MM.1S (cell line): Measurements from ENCODE around the gene SUPT3H.
A peak's percentile ranks its signal among the peaks of the same experiment; 100 is the strongest.

ENCODE experiments used
- DNase-seq: peaks from one replicate; pipeline ENCODE4 v3.0.0-alpha.2; 2015
- H2AFZ ChIP-seq: fragments of 300-600 bp; sonication (generic); 2 replicates; pipeline ENCODE4 v1.6.0; 2016; ENCODE audit warnings: antibody characterized with exemption, low read length
- H3F3A ChIP-seq: fragments of 300-600 bp; sonication (generic); 2 replicates; pipeline ENCODE4 v1.6.1; 2016; ENCODE audit warnings: mild to moderate bottlenecking, antibody characterized with exemption, low read length, moderate library complexity, mixed read lengths; ENCODE audit not compliant: insufficient read depth
- H3K27ac ChIP-seq: fragments of 300-600 bp; sonication (generic); 2 replicates; pipeline ENCODE4 v1.5.1; 2016; ENCODE audit warnings: mild to moderate bottlenecking, low read length
- H3K27me3 ChIP-seq: fragments of 300-600 bp; sonication (generic); replicated peaks from 2 replicates; pipeline ENCODE4 v1.6.0; 2016; ENCODE audit warnings: low read length; ENCODE audit not compliant: insufficient read depth
- H3K36me3 ChIP-seq: fragments of 300-600 bp; sonication (generic); replicated peaks from 2 replicates; pipeline ENCODE4 v1.6.1; 2016; ENCODE audit warnings: mild to moderate bottlenecking, low read length, mixed read lengths; ENCODE audit not compliant: insufficient read depth
- H3K4me1 ChIP-seq: fragments of 300-600 bp; sonication (generic); 2 replicates; pipeline ENCODE4 v1.6.1; 2016; ENCODE audit warnings: low read length, mixed read lengths
- H3K4me2 ChIP-seq: fragments of 300-600 bp; sonication (generic); 2 replicates; pipeline ENCODE4 v1.6.0; 2016; ENCODE audit warnings: low read depth, low read length
- H3K4me3 ChIP-seq: fragments of 300-600 bp; sonication (generic); 2 replicates; pipeline ENCODE4 v1.5.1; 2016; ENCODE audit warnings: low read length, mixed read lengths
- H3K79me2 ChIP-seq: fragments of 300-600 bp; sonication (generic); 2 replicates; pipeline ENCODE4 v1.6.1; 2016; ENCODE audit warnings: mixed run types, low read length, mixed read lengths
- H3K9ac ChIP-seq: fragments of 300-600 bp; sonication (generic); 2 replicates; pipeline ENCODE4 v1.6.1; 2016; ENCODE audit warnings: low read length, mixed read lengths
- H3K9me2 ChIP-seq: fragments of 300-600 bp; sonication (generic); replicated peaks from 2 replicates; pipeline ENCODE4 v1.6.1; 2016; ENCODE audit warnings: mild to moderate bottlenecking, low read length, mixed read lengths; ENCODE audit not compliant: insufficient read depth
- H3K9me3 ChIP-seq: fragments of 300-600 bp; sonication (generic); replicated peaks from 2 replicates; pipeline ENCODE4 v1.6.1; 2016; ENCODE audit warnings: mild to moderate bottlenecking, low read length, mixed read lengths; ENCODE audit not compliant: insufficient read depth
- H4K20me1 ChIP-seq: fragments of 300-600 bp; sonication (generic); 2 replicates; pipeline ENCODE4 v1.6.1; 2016; ENCODE audit warnings: mild to moderate bottlenecking, low read length, moderate library complexity, mixed read lengths; ENCODE audit not compliant: insufficient read depth
- CTCF ChIP-seq: fragments of 300-600 bp; sonication (generic); IDR thresholded peaks from 2 replicates; pipeline ENCODE4 v1.5.1; 2016; ENCODE audit warnings: antibody characterized with exemption, low read length, mixed read lengths
- EZH2 ChIP-seq: fragments of 300-600 bp; sonication (generic); optimal IDR thresholded peaks from 2 replicates; pipeline ENCODE3; 2017; ENCODE audit warnings: low read depth, mild to moderate bottlenecking, antibody characterized with exemption, low read length, mixed read lengths
- EZH2phosphoT487 ChIP-seq: fragments of 300-600 bp; sonication (generic); IDR thresholded peaks from 2 replicates; pipeline ENCODE4 v1.6.1; 2018; ENCODE audit warnings: antibody characterized with exemption, low read length

The SUPT3H gene

DNA sequence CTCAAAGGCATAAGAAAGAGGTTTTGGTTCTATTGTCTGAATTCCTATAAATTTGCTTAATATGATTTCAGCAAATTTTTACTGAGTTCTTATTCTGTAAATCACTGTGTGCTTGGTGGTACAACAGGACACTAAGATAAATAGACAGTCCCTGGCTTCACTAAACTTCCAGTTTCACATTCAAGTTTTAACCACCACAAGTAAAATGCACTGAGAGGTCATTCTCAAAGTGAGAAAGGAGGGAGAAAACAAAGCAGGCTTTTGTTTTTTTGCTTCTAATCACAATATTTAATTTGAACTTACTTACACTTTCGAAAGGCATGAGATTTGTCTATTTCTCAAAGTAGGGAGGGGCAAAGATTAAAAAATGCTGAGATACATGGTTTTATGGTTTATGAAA is 544.5 kb downstream of the SUPT3H start:
- no peak for TF ChIP-seq EZH2
- peak overlapping the region; percentile 47; the same call in 1 of the 2 replicates for H3K4me2 ChIP-seq

GRCh38 chr6:44831002-44831610 is 546.6 kb downstream of the SUPT3H start:
- no peak overlapping the region for H3K4me2 ChIP-seq
- DNase-seq = no peak
- TF ChIP-seq EZH2 = no peak
- TF ChIP-seq CTCF = no peak
- H3F3A ChIP-seq = 0 out of 2 replicates have a peak, but pooled peaks cover 8% of the 10 kb centered on the region
- H3K9me3 ChIP-seq = no peaks in the 10 kb centered on the region
- H3K79me2 ChIP-seq = no peaks in the 10 kb centered on the region
- no peaks in the 10 kb centered on the region for H3K27me3 ChIP-seq
- no peak overlapping the region for H3K9ac ChIP-seq
- H4K20me1 ChIP-seq = no peaks in the 10 kb centered on the region
- no peaks in the 10 kb centered on the region for H3K9me2 ChIP-seq
- no peak overlapping the region for H3K4me3 ChIP-seq
- no peak overlapping the region for H2AFZ ChIP-seq
- H3K4me1 ChIP-seq = peaks cover 21% of the 10 kb centered on the region
- no peak overlapping the region for H3K27ac ChIP-seq
- H3K36me3 ChIP-seq = no peaks in the 10 kb centered on the region

More for the DNA sequence above, 544.5 kb downstream of the SUPT3H start:
- Histone ChIP-seq H3K9me3 (no peaks in the 10 kb centered on the region), H3K9ac (no peak overlapping the region), H3K79me2 (no peaks in the 10 kb centered on the region), H3K27ac (no peak overlapping the region), H4K20me1 (no peaks in the 10 kb centered on the region), H3K4me1 (peaks cover 21% of the 10 kb centered on the region), H3K4me3 (no peak overlapping the region), H3K9me2 (no peaks in the 10 kb centered on the region), H3F3A (0 out of 2 replicates have a peak, but pooled peaks cover 8% of the 10 kb centered on the region), H3K27me3 (no peaks in the 10 kb centered on the region), H3K36me3 (no peaks in the 10 kb centered on the region), H2AFZ (no peak overlapping the region)
- peak; percentile 82 for DNase-seq

DNA sequence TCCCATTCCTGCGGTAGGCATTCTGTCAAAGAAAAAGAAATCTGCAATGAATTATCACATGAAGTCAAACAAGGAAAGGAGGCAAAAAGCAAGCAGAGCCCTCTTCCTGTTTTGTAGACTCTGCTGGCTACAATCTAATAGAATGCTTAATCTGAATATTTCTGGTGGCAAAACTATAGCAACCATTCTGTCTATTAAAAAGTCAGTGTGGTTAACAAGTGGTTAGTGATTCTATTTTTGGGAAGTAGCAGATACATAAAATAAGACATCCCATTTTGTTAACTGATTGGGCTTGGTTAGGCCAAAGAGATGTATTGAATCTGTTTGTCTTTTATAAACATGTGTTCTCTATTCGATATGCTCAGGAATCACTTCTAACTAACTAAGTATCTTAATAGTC is 547.9 kb downstream of the SUPT3H start:
- H4K20me1 ChIP-seq = no peaks in the 10 kb centered on the region
- H3K4me1 ChIP-seq = peaks cover 21% of the 10 kb centered on the region
- no peak overlapping the region for H3K27ac ChIP-seq
- H3K4me2 ChIP-seq = no peak overlapping the region
- H3K27me3 ChIP-seq = no peaks in the 10 kb centered on the region
- no peak overlapping the region for H3K4me3 ChIP-seq
- no peak for TF ChIP-seq EZH2
- TF ChIP-seq CTCF = no peak
- no peak for TF ChIP-seq EZH2phosphoT487
- DNase-seq = peak; percentile 26
- H3K9me2 ChIP-seq = no peaks in the 10 kb centered on the region
- no peak overlapping the region for H2AFZ ChIP-seq
- no peaks in the 10 kb centered on the region for H3K79me2 ChIP-seq
- H3F3A ChIP-seq = 0 out of 2 replicates have a peak, but pooled peaks cover 8% of the 10 kb centered on the region
- no peaks in the 10 kb centered on the region for H3K9me3 ChIP-seq
- no peak overlapping the region for H3K9ac ChIP-seq
- no peaks in the 10 kb centered on the region for H3K36me3 ChIP-seq

- Histone ChIP-seq H3K4me3 (no peak overlapping the region), H3K36me3 (no peaks in the 10 kb centered on the region), H3F3A (0 out of 2 replicates have a peak, but pooled peaks cover 8% of the 10 kb centered on the region), H3K9me2 (no peaks in the 10 kb centered on the region), H3K4me1 (peaks cover 18% of the 10 kb centered on the region), H3K9ac (no peak overlapping the region), H3K79me2 (no peaks in the 10 kb centered on the region), H3K4me2 (no peak overlapping the region), H3K27ac (no peak overlapping the region), H4K20me1 (no peaks in the 10 kb centered on the region), H2AFZ (no peak overlapping the region), H3K9me3 (no peaks in the 10 kb centered on the region), H3K27me3 (no peaks in the 10 kb centered on the region)
- DNase-seq = no peak
- no peak for TF ChIP-seq EZH2
- no peak for TF ChIP-seq CTCF
- TF ChIP-seq EZH2phosphoT487 = no peak
These were observed 549.0 kb downstream of the SUPT3H start for GRCh38 chr6:44828780-44829179.
